GM19240 (cell line): ENCODE measurements around the gene SHISAL2B.
"Not testable (repeated sequence)": the region's sequence is repeated elsewhere in the genome, so short reads cannot be mapped to it uniquely, and the experiment has no call there.

Experiments used
- DNase-seq: peaks from one replicate; pipeline ENCODE4 v3.0.0; 2011; ENCODE audit warnings: low spot score; ENCODE audit not compliant: insufficient read length

The SHISAL2B gene

DNA sequence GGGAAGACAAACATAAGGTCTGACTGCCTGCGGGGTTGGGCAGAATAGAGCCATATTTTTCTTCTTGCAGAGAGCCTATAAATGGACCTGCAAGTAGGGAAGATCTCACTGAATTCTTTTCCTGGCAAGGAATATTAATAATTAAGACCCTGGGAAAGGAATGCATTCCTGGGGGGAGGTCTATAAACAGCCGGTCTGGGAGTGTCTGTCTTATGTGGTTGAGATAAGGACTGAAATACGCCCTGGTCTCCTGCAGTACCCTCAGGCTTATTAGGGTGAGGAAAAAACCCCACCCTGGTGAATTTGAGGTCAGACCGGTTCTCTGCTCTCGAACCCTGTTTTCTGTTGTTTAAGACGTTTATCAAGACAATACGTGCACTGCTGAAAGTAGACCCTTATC, 6.1 kb downstream of the SHISAL2B start:
- DNase-seq: not testable (repeated sequence)

GRCh38 chr5:64700765-64701164, 10.5 kb downstream of the SHISAL2B start:
- no peak for DNase-seq

DNA sequence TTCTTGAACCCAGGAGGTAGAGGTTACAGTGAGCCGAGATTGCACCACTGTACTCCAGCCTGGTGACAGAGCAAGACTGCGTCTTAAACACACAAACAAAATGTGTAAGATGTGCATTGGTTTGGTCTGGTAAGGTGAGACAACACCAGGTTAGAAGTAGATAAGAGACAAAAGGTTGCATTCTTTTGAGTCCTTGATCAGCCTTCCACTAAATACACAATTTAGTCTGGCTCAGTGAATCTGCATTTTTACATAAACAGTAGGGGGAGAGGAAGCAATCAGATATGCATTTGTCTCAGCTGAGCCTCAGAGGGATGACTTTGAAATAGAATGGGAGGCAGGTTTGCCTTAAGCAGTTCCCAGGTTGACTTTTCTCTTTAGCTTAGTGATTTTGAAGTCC, 15.8 kb downstream of the SHISAL2B start:
- DNase-seq: not testable (repeated sequence)

DNA sequence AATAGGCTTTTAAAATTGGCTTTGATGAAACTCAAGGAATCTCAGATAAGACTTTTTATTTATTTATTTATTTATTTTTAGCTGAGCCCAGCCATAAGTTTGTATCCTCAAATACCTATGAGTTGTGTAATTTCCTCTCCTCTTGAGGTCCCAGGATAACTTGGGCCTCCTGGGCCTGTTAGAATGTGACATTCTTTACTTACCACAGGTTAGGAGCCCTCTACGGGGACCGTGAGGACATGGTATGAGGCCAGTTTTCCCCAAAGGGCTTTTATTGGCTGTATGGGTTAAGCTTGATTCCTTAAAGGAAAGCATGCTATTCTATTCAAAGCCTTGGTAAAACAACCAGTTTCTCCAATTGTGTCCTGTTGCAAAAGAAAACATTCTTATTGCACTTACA, 16.9 kb downstream of the SHISAL2B start:
- no peak for DNase-seq

DNA sequence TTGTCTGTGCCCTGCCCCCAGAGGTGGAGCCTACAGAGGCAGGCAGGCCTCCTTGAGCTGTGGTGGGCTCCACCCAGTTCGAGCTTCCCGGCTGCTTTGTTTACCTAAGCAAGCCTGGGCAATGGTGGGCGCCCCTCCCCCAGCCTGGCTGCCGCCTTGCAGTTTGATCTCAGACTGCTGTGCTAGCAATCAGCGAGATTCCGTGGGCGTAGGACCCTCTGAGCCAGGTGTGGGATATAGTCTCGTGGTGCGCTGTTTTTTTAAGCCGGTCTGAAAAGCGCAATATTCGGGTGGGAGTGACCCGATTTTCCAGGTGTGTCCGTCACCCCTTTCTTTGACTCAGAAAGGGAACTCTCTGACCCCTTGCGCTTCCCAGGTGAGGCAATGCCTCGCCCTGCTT, 24.2 kb downstream of the SHISAL2B start:
- DNase-seq: not testable (repeated sequence)

GRCh38 chr5:64722588-64722987, 32.3 kb downstream of the SHISAL2B start:
- DNase-seq: no peak

DNA sequence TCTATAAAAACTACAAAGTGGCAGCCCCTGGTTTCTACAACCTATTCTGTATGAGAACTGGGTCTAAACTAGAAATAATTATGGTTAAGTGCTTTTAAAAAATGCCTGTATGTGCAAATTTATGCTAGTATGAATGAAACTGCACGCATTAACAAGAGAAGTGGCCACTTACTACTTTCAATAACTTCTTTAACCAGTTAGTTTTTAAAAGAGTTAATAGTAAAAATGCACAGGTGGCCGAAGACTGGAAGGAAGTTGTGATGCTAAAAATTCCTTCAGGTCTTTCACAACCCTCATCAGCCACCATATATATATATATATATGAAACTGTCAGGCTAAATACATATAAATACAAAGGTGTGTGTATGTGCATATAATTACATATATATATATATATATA, 36.8 kb downstream of the SHISAL2B start:
- DNase-seq: no peak

DNA sequence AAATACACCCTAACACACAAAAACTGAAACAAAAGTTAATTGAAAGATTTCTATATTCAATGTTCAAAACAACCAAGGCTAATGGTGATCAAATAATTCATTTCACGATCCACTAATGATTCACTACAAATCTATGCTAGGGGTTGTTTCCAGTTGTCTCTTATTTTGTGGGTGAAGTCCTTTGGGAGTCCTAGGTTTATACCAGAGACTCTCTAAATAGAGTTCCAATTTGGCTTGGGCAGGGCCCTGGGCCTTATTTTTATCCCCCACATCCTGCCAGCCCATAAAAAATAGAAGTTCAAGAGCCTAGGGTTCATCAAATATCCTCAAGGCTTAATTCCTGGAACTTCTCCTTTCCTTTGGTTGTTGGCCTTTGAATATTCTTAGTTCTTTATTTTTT, 52.1 kb downstream of the SHISAL2B start:
- DNase-seq: no peak

GRCh38 chr5:64742821-64743220, 52.5 kb downstream of the SHISAL2B start:
- no peak for DNase-seq

GRCh38 chr5:64744914-64745313, 54.6 kb downstream of the SHISAL2B start:
- DNase-seq: no peak

- DNase-seq: no peak
Observed at GRCh38 chr5:64746446-64746845, 56.1 kb downstream of the SHISAL2B start.

DNA sequence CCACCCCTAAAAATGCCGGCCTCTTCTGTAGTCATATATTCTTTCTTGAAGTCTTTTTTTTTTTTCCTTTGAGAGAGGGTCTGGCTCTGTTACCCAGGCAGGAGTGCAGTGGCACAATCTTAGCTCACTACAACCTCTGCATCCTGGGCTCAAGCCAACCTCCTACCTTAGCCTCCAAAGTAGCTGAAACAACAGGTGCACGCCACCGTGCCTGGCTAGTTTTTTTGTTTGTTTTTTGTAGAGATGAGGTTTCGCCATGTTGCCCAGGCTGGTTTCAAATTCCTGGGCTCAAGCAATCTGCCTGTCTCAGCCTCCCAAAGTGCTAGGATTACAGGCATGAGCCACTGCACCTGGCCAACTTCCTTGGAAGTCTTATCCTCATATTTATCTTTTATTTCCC, 59.1 kb downstream of the SHISAL2B start:
- DNase-seq: no peak

DNA sequence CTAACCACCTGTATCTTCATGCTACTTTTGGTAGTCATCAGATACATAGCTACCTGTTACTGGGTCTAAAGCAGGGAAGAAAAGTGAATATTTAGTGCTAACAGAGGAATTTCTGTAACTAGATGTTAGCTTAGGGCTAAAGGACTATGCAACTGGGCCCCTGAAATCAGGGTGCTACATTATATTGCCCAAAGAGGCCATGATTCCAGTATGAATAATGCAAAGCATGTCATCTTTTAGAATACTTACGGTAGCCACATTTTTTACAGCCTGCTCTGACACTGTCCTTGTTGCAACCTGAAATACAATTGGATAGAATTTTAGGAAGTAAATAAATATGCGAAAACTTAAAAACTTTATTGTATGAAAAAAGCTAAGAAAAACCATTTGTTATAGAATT, 63.8 kb downstream of the SHISAL2B start:
- DNase-seq: no peak

GRCh38 chr5:64758901-64759300, 68.6 kb downstream of the SHISAL2B start:
- no peak for DNase-seq

GRCh38 chr5:64759960-64760660, 69.8 kb downstream of the SHISAL2B start:
- no peak for DNase-seq

DNA sequence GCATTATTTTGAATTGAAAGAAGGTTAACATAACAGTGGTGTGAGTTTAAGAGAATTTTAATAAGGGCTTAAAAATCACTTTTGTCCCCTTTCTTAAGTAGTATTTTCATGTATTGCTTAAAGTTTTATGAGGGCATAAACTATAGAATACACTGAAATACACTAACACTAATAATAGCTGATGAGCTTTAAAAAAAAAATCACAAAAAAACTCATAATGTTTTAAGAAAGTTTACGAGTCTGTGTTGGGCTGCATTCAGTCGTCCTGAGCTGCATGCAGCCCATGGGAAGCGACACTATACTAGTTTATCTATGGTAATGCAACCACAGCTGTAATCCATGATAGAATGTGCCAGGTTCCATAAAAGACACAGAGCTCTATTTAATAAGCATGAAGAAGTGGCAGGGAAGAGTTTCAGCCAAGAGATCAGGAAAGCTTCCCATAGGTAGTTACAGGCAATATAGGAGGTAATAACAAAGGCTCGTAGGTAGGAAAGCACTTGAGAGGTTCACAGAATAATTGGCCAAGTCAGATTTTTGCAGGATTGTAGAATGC, 73.7 kb downstream of the SHISAL2B start:
- no peak for DNase-seq

- DNase-seq: no peak
Observed at GRCh38 chr5:64765804-64766504, 75.7 kb downstream of the SHISAL2B start.

DNA sequence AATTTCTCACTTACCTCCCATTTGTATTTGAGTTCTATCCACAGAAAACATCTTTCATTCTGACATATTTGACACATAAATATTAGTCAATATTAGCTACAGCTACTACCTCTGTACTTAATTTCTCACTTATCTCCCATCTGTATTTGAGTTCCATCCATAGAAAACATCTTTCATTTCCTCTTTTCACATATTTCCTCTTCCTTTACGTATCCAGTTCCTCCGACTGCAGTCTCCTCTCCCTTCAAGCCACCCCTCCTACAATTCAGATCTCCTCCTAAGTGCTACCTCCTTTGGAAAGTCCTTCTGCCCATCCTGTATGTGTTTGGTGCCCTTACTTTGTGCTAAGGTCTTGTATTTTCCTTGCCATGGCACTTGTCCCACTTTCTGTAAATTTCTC, 76.6 kb downstream of the SHISAL2B start:
- DNase-seq: no peak
